ENCODE results near the gene RDH13.
"Not testable (repeated sequence)": the region's sequence is repeated elsewhere in the genome, so short reads cannot be mapped to it uniquely, and the experiment has no call there.

RDH13 gene

GRCh38 chr19:55042688-55043087 is 20.3 kb downstream of the RDH13 start:
- DNase-seq = no peak

GRCh38 chr19:55042344-55042678 is 20.6 kb downstream of the RDH13 start:
- no peak for DNase-seq

DNA sequence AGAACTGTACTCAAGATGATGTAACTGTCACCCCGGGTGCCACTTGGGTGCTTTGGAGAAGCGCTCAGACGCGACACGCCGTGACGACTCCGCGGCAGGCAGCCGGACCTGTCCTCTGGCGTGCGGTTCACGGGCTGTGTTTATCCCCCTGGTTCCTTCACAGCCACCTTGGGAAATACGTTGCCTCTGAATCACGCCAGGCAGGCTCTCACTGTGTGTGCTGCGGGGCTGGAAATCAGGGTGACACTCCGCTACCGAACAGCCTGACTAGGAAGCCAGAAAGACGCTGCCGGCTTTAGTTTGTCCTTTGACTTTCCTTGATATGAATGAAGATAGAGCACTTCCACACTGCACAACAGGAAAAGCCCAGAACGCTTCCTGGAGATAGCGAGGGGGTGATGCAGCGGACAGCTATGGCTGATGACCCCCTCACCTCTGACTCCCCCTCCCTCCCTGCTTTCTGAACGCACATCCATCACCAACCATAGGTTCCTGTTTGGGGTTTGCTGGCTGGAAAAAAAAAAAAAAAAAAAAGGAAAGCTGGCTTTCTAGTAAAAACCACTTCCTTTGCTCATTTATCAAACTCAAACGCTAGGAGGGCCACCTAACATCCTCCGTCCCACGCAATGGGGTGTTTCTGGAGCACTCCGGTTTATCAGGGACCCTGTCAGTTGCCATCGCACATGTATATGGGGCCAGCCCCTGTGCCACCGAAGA is 21.2 kb downstream of the RDH13 start:
- DNase-seq = no peak

GRCh38 chr19:55041244-55041626 is 21.7 kb downstream of the RDH13 start:
- DNase-seq = no peak

DNA sequence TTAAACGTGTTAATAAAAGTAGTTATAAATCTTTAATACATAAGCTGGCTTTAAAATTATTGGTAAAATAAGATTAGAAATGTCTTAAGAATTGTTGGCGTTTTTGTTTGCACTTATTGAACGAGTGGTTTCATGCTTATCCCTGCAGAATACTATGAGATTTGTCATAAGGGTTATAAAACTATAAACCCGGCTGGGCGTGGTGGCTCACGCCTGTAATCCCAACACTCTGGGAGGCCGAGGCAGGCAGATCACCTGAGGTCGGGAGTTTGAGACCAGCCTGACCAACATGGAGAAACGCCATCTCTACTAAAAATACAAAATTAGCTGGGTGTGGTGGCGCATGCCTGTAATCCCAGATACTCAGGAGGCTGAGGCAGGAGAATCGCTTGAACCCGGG is 22.3 kb downstream of the RDH13 start:
- DNase-seq = not testable (repeated sequence)

- DNase-seq = not testable (repeated sequence)
These were observed 25.3 kb downstream of the RDH13 start for GRCh38 chr19:55037603-55038002.

GRCh38 chr19:55036058-55036457 is 26.9 kb downstream of the RDH13 start:
- DNase-seq = no peak

GRCh38 chr19:55034751-55035150 is 28.2 kb downstream of the RDH13 start:
- DNase-seq = no peak

DNA sequence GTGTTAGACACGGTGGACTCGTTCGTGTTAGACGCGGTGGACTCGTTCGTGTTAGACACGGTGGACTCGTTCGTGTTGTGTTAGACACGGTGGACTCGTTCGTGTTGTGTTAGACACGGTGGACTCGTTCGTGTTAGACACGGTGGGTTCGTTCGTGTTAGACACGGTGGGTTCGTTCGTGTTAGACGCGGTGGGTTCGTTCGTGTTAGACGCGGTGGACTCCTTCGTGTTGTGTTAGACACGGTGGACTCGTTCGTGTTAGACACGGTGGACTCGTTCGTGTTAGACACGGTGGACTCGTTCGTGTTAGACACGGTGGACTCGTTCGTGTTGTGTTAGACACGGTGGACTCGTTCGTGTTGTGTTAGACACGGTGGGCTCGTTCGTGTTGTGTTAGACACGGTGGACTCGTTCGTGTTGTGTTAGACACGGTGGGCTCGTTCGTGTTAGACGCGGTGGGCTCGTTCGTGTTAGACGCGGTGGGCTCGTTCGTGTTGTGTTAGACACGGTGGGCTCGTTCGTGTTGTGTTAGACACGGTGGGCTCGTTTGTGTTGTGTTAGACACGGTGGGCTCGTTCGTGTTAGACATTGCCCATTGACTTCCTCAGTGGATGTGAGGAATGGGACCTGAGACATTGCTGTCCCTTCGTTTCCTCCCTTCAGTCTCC is 29.8 kb downstream of the RDH13 start:
- not testable (repeated sequence) for DNase-seq

- no peak for DNase-seq
These were observed 30.7 kb downstream of the RDH13 start for GRCh38 chr19:55032170-55032800.

DNA sequence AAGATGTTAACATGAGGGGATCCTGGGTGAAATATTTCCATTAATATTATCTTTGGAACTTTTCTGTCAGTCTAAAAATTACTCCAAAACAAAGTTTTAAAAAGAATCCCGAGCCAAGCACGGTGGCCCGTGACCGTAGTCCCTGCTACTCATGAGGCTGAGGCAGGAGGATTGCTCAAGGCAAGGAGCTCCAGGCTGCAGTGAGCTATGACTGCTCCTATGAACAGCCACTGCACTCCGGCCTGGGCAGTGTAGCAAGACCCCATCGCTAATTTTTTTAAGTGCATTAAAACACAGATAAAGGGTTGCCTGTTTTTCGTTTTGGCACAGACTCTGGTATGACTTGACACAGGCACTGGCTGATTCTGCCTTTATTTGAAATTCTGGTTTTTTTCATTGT is 31.8 kb downstream of the RDH13 start:
- DNase-seq = no peak

DNA sequence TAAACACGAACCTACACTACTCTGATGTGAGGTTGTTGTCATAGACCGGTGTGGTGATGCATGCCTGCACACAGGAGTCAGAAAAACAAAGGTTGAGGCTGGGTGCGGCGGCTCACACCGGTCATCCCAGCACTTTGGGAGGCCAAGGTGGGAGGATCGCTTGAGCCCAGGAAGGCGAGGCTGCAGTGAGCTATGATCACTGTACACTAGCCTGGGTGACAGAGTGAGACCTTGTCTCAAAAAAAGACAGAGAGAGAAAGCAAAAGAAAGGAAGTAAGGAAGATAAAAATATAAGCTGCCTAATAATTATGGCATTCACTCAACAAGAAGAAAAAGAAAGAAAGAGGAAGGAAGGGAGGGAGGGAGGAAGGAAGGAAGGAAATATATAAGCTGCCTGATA is 34.2 kb downstream of the RDH13 start:
- DNase-seq = no peak

DNA sequence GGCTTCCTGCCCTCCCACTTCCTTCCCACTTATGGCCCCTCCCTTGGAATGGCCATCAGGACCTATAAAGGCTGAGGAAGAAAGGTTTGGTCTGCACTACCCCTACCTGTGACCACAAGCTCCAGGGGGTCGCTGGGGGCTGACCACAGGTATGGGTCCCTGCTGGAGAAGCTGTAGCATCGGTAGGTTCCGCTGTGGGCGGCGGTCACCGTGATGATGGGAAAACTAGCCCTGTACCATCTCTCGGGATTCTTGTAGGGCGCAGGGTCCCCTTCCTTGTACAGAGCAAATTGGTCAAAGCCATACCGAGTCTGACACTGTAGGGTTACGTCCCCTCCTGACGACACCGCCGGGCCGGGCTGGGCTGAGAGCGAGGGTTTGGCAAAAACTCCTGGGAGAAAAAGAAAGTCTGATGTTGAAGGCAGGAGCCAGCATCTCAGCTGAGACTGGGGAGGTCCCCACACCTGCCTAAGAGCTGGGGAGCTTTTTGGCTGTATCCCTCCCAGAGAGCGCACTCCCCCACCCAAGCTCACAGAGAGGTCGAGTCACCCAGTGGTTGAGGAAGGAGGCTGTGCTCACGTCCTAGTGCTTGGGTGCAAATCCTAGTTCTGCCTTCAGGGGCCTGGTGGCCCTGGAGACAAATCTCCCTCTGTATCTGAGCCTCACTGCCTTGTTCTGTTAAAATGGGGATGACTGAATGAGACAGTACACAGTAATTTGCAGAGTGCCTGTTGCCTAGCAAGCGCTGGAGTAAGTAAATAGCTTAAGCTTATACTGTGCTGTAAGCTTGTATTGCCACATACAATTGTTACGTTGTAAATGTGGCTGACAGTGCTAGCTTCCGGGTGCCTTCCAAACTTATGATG is 35.2 kb downstream of the RDH13 start:
- DNase-seq = no peak

- DNase-seq = not testable (repeated sequence)
These were observed 35.8 kb downstream of the RDH13 start for GRCh38 chr19:55027140-55027471.

DNA sequence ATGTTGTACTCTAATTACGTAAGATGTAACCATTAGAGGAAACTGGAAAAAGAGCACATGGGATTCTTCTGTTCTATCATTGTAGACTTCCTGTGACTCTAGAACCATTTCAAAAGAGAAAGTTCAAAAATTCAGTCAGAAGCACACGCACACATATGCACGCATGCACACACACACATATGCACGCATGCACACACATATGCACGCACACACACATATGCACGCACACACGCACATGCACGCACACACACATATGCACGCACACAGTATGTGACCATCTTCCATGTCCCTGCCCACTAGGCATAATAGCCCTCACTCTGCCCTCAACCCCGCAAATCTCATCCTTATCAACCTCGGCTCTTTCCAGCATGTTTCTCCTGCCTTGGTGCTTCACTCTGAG is 38.8 kb downstream of the RDH13 start:
- no peak for DNase-seq

- not testable (repeated sequence) for DNase-seq
These were observed 42.6 kb downstream of the RDH13 start for GRCh38 chr19:55020351-55020750.

DNA sequence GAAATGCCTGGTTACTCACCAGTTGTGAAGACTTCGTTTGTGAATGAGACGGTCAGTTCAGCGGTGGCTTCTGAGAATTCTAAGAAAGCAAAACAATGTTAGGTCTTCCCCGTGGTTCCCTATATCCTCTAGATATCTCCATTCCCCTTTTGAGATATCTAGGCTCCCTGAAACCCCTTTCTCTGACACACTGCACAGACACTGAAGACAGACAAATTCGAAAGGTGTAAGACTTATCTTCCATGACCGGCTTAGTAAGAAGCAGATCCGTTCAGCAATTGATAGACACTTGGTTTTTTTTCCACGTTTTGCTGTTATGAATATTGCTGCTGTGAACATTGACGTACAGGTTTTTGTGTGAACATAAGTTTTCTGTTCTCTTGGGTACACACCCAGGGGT is 44.3 kb downstream of the RDH13 start:
- DNase-seq = no peak

DNA sequence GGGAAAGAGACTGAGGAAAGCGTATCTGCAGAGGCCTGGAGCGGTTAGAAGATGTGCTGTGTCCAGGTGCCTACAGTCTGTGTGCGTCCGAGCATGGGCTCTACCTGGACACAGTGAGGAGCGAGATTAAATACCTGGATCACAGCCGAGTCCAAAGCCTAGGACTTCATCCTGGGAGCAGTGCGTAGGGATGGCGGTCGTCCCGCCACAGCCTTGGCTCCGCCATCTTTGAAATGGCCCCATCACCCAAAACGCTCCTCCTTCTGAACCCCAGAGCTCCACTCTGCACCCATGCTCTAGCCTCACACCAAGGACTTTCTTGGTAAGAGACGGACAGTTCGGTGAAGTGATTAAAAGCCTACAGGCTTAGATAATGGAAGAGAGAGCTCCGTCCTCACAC is 44.7 kb downstream of the RDH13 start:
- no peak for DNase-seq

DNA sequence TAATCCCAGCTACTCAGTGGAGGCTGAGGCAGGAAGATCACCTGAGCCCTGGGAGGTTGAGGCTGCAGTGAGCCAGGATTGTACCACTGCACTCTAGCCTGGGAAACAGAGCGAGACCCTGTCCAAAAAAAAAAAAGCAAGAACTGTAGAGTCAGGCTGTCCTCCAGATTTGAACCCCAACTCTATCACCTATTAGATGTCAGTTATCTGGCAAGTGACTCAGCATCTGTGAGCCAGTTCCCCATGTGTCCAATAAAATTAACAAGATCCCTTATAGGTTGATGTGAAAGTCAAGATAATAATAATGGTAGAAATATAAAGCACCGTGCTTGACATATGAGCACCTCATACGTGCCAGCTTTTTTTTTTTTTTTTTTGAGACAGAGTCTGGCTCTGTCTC is 46.9 kb downstream of the RDH13 start:
- DNase-seq = no peak

GRCh38 chr19:55015126-55015525 is 47.8 kb downstream of the RDH13 start:
- no peak for DNase-seq

- peak; percentile 4 for DNase-seq
These were observed 48.2 kb downstream of the RDH13 start for GRCh38 chr19:55014714-55015113.

DNA sequence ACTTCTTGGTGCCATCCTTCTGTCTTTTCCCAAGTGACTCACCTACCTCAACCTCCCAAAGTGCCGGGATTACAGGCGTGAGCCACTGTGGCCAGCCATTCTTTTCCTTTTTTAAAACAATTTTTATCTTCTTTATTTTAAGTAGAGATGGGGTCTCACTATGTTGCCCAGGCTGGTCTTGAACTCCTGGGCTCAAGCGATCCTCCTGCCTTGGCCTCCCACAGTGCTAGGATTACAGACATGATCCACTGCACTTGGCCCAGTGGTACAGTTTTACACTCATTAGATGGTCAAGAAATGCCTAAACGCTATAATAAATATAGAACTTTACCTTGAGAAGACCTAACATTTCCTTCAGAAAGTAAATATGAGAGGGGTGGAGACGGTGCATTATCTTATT is 49.4 kb downstream of the RDH13 start:
- DNase-seq = no peak

DNA sequence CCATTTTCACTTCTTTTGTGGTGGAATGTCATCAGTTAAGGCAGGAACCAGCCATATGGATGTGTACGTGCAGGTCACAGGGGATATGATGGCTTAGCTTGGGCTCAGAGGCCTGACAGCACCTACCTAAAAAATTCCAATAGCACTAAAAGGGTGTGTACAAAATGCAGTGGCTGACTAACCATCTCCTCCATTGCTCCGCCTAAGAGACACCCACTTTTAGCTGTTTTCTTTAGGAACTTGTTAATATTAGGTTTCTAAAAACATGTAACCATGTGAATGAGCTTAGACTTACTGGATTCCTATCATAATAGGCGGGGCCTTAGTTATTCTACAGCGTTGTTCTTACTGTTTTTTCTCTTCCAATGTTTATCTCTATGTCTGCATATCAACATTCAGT is 50.6 kb downstream of the RDH13 start:
- no peak for DNase-seq

DNA sequence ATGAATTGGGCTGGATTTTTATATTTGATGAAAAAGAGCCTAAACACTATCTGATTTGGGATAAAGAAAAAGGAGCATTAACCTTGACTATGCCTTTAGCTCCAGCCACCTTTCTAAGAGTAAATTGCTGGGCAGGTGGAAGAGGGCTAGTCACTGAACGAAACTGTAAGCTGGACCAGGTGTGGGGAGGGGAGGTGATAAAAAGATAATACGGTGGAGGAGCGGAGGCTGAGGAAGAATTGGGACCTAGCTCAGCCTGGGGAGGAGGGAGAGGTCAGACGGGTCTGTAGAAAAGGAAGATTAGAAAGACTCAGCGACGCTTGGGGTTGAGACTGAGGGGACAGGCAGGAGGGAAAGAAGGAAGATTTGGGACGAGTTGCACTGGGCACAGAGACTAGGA is 52.4 kb downstream of the RDH13 start:
- DNase-seq = not testable (repeated sequence)
